Panc1 (cell line): Measurements from ENCODE around the gene SLC30A7. TPM values are rescaled to one million over a fixed set of nuclear protein-coding genes. Genes with fewer than 3 reads are reported as not detected.

Source experiments
- ATAC-seq: fragments of 200-7000 bp; cut with Tn5 transposase; 2 replicates; pipeline ENCODE4 v1.9.1; 2020; ENCODE audit warnings: mild to moderate bottlenecking, moderate library complexity
- BruUV-seq: library from RNA; stranded (reverse); fragments of 400-500 nt; replicated peaks from 2 replicates; lab custom pipeline; 2021; lab: Mats Ljungman, UMichigan
- CTCF ChIA-PET: fragments of 300-600 bp; sonication (Branson Sonifier 250); formaldehyde crosslinking; loops from one replicate; lab custom pipeline; 2022; ENCODE audit warnings: antibody characterized with exemption; lab: Charles Lee
- POLR2A ChIA-PET: fragments of 300-600 bp; sonication (Branson Sonifier 250); formaldehyde crosslinking; loops from one replicate; lab custom pipeline; 2022; ENCODE audit warnings: antibody characterized with exemption; lab: Charles Lee
- DNase-seq: peaks from one replicate; pipeline ENCODE4 v3.0.0-alpha.2; 2010; ENCODE audit warnings: low read depth, low spot score
- H3K27ac ChIP-seq: 2 replicates; pipeline ENCODE4 v1.5.1; 2011; ENCODE audit warnings: mild to moderate bottlenecking, low read length, inconsistent platforms
- H3K27me3 ChIP-seq: fragments of 200-500 bp; sonication (Bioruptor generic); 2 replicates; pipeline ENCODE4 v1.6.0; 2014; ENCODE audit warnings: low read length, inconsistent platforms; ENCODE audit not compliant: control insufficient read depth, insufficient read depth
- H3K36me3 ChIP-seq: fragments of 200-500 bp; sonication (Bioruptor generic); 2 replicates; pipeline ENCODE4 v1.5.1; 2014; ENCODE audit warnings: inconsistent platforms, mild to moderate bottlenecking, low read length, moderate library complexity; ENCODE audit not compliant: control insufficient read depth, insufficient read depth
- H3K4me1 ChIP-seq: 2 replicates; pipeline ENCODE4 v1.5.1; 2011; ENCODE audit warnings: inconsistent platforms, mild to moderate bottlenecking, low read length, moderate library complexity; ENCODE audit not compliant: control insufficient read depth, insufficient read depth
- H3K4me3 ChIP-seq, 2 experiments: 2 replicates each; pipeline ENCODE4 v1.5.1; 2011 to 2012; ENCODE audit warnings: low read depth in 2 of 2, low read length in 2 of 2, mild to moderate bottlenecking in 2 of 2, inconsistent platforms in 1 of 2, moderate library complexity in 1 of 2
- H3K9me3 ChIP-seq: fragments of 200-500 bp; sonication (Bioruptor generic); 2 replicates; pipeline ENCODE4 v1.5.1; 2014; ENCODE audit warnings: low read depth, mild to moderate bottlenecking, inconsistent platforms, low read length, moderate library complexity; ENCODE audit not compliant: control insufficient read depth, insufficient read depth
- POLR2AphosphoS5 ChIP-seq: IDR thresholded peaks from 2 replicates; pipeline ENCODE4 v1.6.1; 2012; ENCODE audit warnings: mild to moderate bottlenecking, low read depth, low read length, moderate library complexity
- REST ChIP-seq, 2 experiments: IDR thresholded peaks; 2 replicates each; pipeline ENCODE4 v1.6.1; 2011 to 2012; ENCODE audit warnings: low read depth in 2 of 2, control low read depth in 1 of 2, low read length in 1 of 2, mild to moderate bottlenecking in 1 of 2, moderate library complexity in 1 of 2; ENCODE audit not compliant: insufficient read depth in 1 of 2
- SIN3A ChIP-seq: IDR thresholded peaks from 2 replicates; pipeline ENCODE4 v1.6.1; 2012; ENCODE audit warnings: low read depth, mild to moderate bottlenecking, low read length, moderate library complexity, borderline replicate concordance; ENCODE audit not compliant: insufficient read depth
- TCF7L2 ChIP-seq: IDR thresholded peaks from 2 replicates; pipeline ENCODE4 v1.6.1; 2011; ENCODE audit warnings: mild to moderate bottlenecking, low read depth, low read length, inconsistent platforms
- in situ Hi-C: cut with HindIII; loops from 2 replicates; pipeline ENCODE4 v1.10.0; 2016; ENCODE audit warnings: low sequenced_read_pairs, low pct_unique_long_range_greater_than_20kb
- intact Hi-C: fragments of 100-400 bp; cut with micrococcal nuclease; formaldehyde crosslinking; loops from one replicate; pipeline ENCODE4 v1.10.0; 2022; ENCODE audit not compliant: unreplicated experiment
- total RNA-seq: library from RNA; stranded (reverse); gene quantifications from one replicate; pipeline ENCODE4 v1.2.1, GENCODE V29; 2021; ENCODE audit not compliant: unreplicated experiment
- TF ChIP-seq, protein P1 (sequence below): fragments of 450-650 bp; IDR thresholded peaks from 2 replicates; pipeline ENCODE4 v1.5.1; 2017; ENCODE audit warnings: mild to moderate bottlenecking

SLC30A7 gene
- total RNA-seq, 1 experiment from 2014 or later, result 18.5 TPM

GRCh38 chr1:100998426-100998825 is 102.5 kb downstream of the SLC30A7 start:
- Histone ChIP-seq H3K9me3 (no peaks in the 10 kb centered on the region), H3K36me3 (no peaks in the 10 kb centered on the region; the same call in 1 of the 2 replicates), H3K27ac (no peak overlapping the region), H3K4me1 (no peaks in the 10 kb centered on the region), H3K27me3 (no peaks in the 10 kb centered on the region), H3K4me3 (no peak overlapping the region)
- no TSS peak for BruUV-seq
- intact Hi-C loops (no loop called here), in situ Hi-C loops (no loop called here)
- ChIA-PET CTCF (no interaction called here), POLR2A (no interaction called here)
- TF ChIP-seq REST (IDR thresholded peaks at IDR 0.05; ENCODE audit: insufficient read depth in 1 of 2, low read depth in 2 of 2, low read length in 1 of 2) (no peak), TCF7L2 (no peak)
- ATAC-seq, result no peak
- DNase-seq, result no peak

DNA sequence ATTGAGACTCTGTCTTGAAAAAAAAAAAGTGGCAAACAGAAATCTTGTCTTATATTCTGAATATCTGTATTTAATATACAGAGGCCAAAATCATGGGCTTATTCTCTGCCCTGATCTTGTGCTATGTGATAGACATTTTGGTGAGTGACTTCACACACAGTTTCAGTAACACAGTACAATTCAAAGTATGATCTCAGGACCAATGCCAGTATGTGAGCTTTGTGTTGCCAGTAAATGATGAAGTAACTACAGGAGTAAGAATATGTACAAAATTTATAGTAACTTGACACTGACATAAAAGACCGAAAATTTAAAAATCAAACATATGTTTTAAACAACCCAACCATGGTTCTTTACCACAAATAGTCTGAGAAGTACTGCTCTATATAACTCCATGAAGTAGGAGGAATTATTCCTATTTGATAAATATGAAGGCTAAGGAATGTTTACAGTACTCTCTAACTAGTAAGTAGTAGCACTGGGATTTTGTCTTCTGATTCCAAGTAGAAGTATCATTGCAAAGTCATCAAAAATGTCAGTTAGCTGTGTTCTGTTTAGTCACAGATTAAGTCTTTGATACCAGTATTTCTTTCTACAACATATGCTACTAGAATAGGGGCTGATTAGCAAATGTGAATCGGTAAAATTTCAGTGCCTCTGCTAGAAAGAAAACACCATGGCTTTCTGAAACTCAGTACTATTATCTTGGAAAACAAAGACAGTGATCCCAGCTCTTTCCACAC is 104.4 kb downstream of the SLC30A7 start:
- in situ Hi-C loops, result no loop called here
- no peaks in the 10 kb centered on the region for H3K9me3 ChIP-seq
- no peaks in the 10 kb centered on the region for H3K4me1 ChIP-seq
- H3K4me3 ChIP-seq, result no peak overlapping the region
- no peak for ATAC-seq
- ChIA-PET POLR2A (no interaction called here), CTCF (no interaction called here)
- no peaks in the 10 kb centered on the region for H3K27me3 ChIP-seq
- TF ChIP-seq POLR2AphosphoS5, result no peak
- no peak for TF ChIP-seq REST (IDR thresholded peaks at IDR 0.05; ENCODE audit: insufficient read depth in 1 of 2, low read depth in 2 of 2, low read length in 1 of 2)
- TF ChIP-seq, protein P1, sequence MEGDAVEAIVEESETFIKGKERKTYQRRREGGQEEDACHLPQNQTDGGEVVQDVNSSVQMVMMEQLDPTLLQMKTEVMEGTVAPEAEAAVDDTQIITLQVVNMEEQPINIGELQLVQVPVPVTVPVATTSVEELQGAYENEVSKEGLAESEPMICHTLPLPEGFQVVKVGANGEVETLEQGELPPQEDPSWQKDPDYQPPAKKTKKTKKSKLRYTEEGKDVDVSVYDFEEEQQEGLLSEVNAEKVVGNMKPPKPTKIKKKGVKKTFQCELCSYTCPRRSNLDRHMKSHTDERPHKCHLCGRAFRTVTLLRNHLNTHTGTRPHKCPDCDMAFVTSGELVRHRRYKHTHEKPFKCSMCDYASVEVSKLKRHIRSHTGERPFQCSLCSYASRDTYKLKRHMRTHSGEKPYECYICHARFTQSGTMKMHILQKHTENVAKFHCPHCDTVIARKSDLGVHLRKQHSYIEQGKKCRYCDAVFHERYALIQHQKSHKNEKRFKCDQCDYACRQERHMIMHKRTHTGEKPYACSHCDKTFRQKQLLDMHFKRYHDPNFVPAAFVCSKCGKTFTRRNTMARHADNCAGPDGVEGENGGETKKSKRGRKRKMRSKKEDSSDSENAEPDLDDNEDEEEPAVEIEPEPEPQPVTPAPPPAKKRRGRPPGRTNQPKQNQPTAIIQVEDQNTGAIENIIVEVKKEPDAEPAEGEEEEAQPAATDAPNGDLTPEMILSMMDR, result no peak
- no peak for TF ChIP-seq SIN3A
- TF ChIP-seq TCF7L2, result no peak
- no peak for DNase-seq
- H3K27ac ChIP-seq, result no peak overlapping the region
- intact Hi-C loops, result no loop called here
- BruUV-seq, result no TSS peak
- H3K36me3 ChIP-seq, result no peaks in the 10 kb centered on the region; the same call in 1 of the 2 replicates
